ENCODE results near the gene SLC4A1AP.
A peak's percentile ranks its signal among the peaks of the same experiment; 100 is the strongest.

The SLC4A1AP gene

DNA sequence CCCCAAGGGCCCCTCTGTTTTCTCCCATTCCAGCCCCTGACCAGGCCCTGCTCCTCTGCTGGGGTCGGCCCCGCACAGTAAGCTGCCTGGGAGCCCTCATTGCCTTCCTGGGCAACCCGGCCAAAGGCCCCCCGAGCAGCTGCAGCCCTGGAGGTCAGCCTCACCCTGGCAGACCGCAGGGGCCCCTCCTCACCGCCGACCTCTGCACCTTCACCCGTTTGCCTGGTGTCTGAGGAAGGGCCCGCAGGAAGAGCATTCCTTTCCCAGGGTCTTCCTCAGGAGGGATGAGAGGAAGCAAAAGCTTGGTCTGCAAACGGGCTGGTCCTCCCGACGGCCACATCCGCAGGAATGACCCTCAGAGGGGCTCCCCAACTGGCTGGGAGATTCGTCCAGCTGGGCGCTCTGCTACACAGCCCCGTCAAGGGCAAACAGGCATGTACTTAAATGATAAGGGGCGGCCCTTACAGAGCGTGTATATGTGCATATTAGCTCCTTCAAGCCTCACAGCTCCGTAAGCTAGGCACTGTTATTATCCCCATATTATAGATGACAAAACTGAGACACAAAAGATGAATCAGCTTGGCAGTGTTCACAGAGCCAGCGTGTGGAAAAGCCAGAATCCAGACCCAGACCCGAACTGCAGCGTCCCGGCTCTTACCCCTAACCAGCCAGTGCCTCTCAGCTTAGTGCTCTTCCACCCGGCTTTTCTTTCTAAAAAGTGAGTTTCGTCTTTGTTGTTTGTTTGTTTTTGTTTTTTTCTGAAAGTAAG, 52.8 kb downstream of the SLC4A1AP start:
- peak; percentile 19 for DNase-seq (ENCODE audit: low read depth)
- TF ChIP-seq MYC (IDR thresholded peaks at IDR 0.05; ENCODE audit: low read depth, low read length) (no peak), POLR2A (IDR thresholded peaks at IDR 0.05; ENCODE audit: extremely low read depth, insufficient read length) (no peak)
- TF ChIP-seq, protein P1, sequence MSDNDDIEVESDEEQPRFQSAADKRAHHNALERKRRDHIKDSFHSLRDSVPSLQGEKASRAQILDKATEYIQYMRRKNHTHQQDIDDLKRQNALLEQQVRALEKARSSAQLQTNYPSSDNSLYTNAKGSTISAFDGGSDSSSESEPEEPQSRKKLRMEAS (IDR thresholded peaks at IDR 0.05; ENCODE audit: low read depth, low read length), result no peak
- TF ChIP-seq, protein P2, sequence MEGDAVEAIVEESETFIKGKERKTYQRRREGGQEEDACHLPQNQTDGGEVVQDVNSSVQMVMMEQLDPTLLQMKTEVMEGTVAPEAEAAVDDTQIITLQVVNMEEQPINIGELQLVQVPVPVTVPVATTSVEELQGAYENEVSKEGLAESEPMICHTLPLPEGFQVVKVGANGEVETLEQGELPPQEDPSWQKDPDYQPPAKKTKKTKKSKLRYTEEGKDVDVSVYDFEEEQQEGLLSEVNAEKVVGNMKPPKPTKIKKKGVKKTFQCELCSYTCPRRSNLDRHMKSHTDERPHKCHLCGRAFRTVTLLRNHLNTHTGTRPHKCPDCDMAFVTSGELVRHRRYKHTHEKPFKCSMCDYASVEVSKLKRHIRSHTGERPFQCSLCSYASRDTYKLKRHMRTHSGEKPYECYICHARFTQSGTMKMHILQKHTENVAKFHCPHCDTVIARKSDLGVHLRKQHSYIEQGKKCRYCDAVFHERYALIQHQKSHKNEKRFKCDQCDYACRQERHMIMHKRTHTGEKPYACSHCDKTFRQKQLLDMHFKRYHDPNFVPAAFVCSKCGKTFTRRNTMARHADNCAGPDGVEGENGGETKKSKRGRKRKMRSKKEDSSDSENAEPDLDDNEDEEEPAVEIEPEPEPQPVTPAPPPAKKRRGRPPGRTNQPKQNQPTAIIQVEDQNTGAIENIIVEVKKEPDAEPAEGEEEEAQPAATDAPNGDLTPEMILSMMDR (IDR thresholded peaks at IDR 0.05; ENCODE audit: low read depth, low read length), result no peak
- no peak overlapping the region for H3K4me3 ChIP-seq (ENCODE audit: low read depth, low read length)

DNA sequence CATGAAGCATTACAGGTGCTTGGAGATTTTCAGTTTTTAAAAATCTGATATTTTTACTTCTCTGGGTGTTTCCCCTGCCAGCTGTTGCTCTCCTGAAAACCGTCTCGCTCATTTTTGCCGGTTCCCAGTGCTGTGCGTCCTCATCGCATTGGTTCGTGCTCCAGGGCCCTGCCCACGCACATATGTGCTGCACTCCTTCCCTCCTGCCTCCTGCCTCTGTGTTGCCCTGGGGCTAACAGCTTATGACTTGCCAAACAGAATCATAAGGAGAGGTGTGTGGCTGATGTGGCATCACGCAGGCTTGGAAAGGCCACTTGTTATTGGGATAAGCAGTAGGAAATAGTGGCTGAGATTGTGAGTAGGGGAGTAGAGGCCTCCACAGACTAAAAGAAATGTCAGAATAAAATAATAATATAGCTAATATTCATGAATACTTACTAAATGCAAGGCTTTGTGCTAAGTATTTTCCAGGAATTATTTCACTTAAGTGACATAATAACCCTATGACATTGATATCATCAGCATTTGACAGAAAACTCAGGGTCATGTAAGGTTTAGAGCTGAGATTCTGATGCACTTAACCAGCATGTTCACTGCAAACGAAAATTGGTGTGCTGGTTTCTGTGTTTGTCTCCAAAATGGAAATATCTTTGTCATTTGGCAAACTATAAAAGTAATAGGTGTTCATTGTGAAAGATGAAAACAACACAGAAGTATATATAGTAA, 53.5 kb downstream of the SLC4A1AP start:
- TF ChIP-seq, protein P1 (IDR thresholded peaks at IDR 0.05; ENCODE audit: low read depth, low read length), result no peak
- TF ChIP-seq POLR2A (IDR thresholded peaks at IDR 0.05; ENCODE audit: extremely low read depth, insufficient read length) (no peak), MYC (IDR thresholded peaks at IDR 0.05; ENCODE audit: low read depth, low read length) (no peak)
- TF ChIP-seq, protein P2 (IDR thresholded peaks at IDR 0.05; ENCODE audit: low read depth, low read length), result no peak
- H3K4me3 ChIP-seq (ENCODE audit: low read depth, low read length), result no peak overlapping the region
- peak; percentile 50 for DNase-seq (ENCODE audit: low read depth)

DNA sequence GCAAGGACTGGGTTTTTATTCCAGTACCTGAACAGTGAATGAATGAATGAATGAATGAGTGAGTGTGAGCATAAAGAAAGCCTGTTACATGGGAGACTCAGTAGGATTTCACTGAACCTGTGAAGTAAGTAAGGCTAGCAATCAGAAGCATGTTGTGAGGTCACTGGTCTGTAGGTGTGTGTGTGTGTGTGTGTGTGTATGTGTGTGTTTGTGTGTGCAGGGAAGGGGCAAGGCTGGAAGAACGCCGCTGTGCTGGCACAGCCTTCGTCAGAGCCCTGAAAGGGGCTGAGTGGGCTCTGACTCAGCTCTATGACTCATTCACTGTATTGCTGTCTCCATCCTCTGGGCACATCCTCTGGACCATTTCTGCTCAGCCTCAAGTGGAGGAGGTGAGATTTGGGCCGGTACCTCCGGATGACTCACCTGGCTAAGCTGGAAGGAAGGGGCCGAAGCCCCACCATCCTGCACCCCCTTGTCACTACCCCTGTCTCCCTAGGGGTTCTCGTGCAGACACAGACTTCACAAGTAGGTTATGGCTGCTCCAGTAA, 56.4 kb downstream of the SLC4A1AP start:
- DNase-seq (ENCODE audit: low read depth), result peak; percentile 81
- no peak overlapping the region for H3K4me3 ChIP-seq (ENCODE audit: low read depth, low read length)
- TF ChIP-seq MYC (IDR thresholded peaks at IDR 0.05; ENCODE audit: low read depth, low read length) (no peak), POLR2A (IDR thresholded peaks at IDR 0.05; ENCODE audit: extremely low read depth, insufficient read length) (no peak)
- TF ChIP-seq, protein P2 (IDR thresholded peaks at IDR 0.05; ENCODE audit: low read depth, low read length), result no peak
- TF ChIP-seq, protein P1 (IDR thresholded peaks at IDR 0.05; ENCODE audit: low read depth, low read length), result no peak

DNA sequence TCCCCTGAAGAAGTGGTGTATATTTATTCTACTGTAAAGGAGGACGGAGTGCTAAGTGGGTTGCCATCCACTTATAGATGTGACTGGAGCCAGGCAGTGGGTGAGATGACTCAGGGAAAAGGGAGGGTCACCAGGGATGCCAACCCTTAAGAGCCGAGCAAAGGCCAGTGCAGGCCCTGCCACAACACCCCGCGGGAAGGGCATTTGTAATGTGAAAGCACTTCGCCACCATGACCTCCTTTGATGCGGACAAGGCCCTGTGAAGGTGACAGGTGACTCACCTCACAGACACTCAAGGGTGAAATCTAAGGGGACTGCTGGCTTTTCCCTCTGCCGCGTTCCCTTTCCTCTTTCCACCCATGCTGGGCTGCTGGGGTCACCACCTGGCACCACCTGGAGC, 57.6 kb downstream of the SLC4A1AP start:
- no peak for DNase-seq (ENCODE audit: low read depth)
- TF ChIP-seq MYC (IDR thresholded peaks at IDR 0.05; ENCODE audit: low read depth, low read length), result no peak
- no peak for TF ChIP-seq POLR2A (IDR thresholded peaks at IDR 0.05; ENCODE audit: extremely low read depth, insufficient read length)
- TF ChIP-seq, protein P1 (IDR thresholded peaks at IDR 0.05; ENCODE audit: low read depth, low read length), result no peak
- TF ChIP-seq, protein P2 (IDR thresholded peaks at IDR 0.05; ENCODE audit: low read depth, low read length), result no peak

DNA sequence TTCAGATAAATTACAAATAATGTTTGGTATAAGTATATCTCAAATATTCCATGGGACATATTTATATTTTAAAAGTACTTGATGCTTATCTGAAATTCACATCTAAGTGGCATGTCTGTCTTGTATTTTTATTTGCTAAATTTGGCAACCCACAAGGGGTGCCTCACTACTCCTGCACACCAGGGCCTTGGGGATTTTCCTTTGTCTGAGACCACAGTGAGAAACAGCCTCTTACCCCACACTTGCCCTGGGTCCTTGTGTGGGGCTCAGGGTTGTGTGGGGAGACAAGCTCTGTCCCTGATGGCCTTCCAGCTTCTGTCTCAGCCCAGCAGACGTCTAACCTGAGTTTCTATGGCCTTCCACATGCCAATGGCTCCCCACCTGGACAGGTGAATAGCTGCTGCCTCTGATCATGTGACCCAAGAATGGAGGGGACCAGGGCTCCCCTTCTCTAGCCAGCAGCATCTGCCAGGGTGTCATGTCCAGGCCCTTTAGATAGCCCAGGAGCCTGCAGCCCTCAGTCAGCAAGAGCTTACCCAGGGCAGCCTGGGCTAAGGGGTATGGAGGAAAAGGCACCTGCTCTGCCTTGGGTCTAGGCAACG, 58.3 kb downstream of the SLC4A1AP start:
- no peak overlapping the region for H3K4me3 ChIP-seq (ENCODE audit: low read depth, low read length)
- TF ChIP-seq, protein P2 (IDR thresholded peaks at IDR 0.05; ENCODE audit: low read depth, low read length), result no peak
- TF ChIP-seq MYC (IDR thresholded peaks at IDR 0.05; ENCODE audit: low read depth, low read length) (no peak), POLR2A (IDR thresholded peaks at IDR 0.05; ENCODE audit: extremely low read depth, insufficient read length) (no peak)
- TF ChIP-seq, protein P1 (IDR thresholded peaks at IDR 0.05; ENCODE audit: low read depth, low read length), result no peak
- peak; percentile 39 for DNase-seq (ENCODE audit: low read depth)

More for the DNA sequence above, 57.6 kb downstream of the SLC4A1AP start:
- no peak overlapping the region for H3K4me3 ChIP-seq (ENCODE audit: low read depth, low read length)

Measured in NB4 (cell line).